Fibroblast of villous mesenchyme (primary cell): ENCODE results near the gene FLNB. TPM values are rescaled to one million over a fixed set of nuclear protein-coding genes. Genes with fewer than 3 reads are reported as not detected.

Source experiments
- DNase-seq: peaks from one replicate; pipeline ENCODE4 v3.0.0-alpha.2; 2010; ENCODE audit warnings: low read depth
- H3K4me3 ChIP-seq: 2 replicates; pipeline ENCODE4 v1.5.1; 2011; ENCODE audit warnings: low read depth, mild to moderate bottlenecking, low read length
- CTCF ChIP-seq: IDR thresholded peaks from 2 replicates; pipeline ENCODE4 v1.5.1; 2012; ENCODE audit warnings: low read depth, mild to moderate bottlenecking, low read length; ENCODE audit not compliant: insufficient read depth
- total RNA-seq: library from RNA; depleted of rRNA; stranded (reverse); fragments of >200 nt; gene quantifications from 2 replicates; pipeline ENCODE4 v1.2.3, GENCODE V29; 2012

The FLNB gene
- total RNA-seq, 1 donor = 325 TPM

DNA sequence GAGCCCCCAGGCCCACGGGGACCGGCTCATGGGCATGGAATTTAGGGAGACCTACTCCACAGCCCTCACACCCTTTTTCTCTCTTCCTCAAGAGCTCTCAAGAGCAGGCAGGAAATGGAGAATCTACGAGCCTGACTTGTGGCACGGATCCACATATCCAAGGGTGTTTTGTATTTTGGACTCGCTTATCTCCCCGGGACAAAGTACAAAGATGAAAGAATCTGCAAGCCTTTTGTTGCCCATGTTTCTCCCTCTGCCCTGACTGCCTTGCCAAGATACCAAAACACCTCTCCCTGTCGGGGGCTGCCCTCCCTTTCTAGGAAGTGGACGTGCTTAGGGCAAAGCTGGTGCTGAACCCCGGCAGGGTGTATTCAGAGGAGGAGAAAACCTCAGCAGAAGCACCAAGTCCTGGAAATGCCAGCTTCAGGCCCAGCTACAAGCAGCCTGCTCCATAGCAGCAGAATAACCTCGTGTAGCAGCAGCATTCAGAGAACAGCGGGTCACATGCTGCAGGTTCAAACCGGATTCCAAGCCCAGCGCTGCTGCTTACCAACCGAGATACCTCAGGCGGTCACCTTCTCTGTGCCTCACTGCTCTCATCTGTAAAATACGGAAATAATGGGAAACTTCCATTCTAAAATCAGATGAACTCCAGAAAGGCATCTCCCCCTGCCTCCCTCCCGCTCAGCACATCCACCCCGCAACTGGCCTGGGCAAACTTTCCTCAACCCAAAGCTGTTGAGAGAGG, 167.4 kb downstream of the FLNB start:
- H3K4me3 ChIP-seq = no peak overlapping the region
- TF ChIP-seq CTCF = no peak
- DNase-seq = peak; percentile 44

DNA sequence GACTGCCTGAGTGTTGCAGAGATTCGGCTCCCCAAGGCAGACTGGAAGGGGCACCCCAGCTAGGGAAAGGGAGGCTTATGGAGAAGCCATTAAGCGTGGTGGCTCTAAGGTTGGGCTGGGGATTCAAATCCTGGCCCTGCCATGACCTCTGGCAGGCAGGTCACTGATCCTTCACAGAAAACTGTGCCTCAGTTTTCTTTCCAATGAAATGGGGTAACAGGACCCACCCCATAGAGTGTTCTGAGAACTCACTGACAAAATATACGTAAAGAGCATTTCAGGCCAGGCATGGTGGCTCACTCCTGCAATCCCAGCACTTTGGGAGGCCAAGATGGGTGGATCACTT, 167.9 kb downstream of the FLNB start:
- H3K4me3 ChIP-seq = no peak overlapping the region
- DNase-seq = no peak
- TF ChIP-seq CTCF = no peak

GRCh38 chr3:58176827-58177489, 168.7 kb downstream of the FLNB start:
- DNase-seq = no peak
- TF ChIP-seq CTCF = no peak
- no peak overlapping the region for H3K4me3 ChIP-seq

- H3K4me3 ChIP-seq = peak overlapping the region; percentile 51
- TF ChIP-seq CTCF = peak; percentile 87
Observed at GRCh38 chr3:58177747-58178527, 169.7 kb downstream of the FLNB start.

GRCh38 chr3:58178528-58179234, 170.5 kb downstream of the FLNB start:
- no peak overlapping the region for H3K4me3 ChIP-seq
- TF ChIP-seq CTCF = no peak
- DNase-seq = no peak

More at GRCh38 chr3:58177747-58178527, 169.7 kb downstream of the FLNB start:
- peak; percentile 83 for DNase-seq
